H9 (cell line): Measurements from ENCODE around the gene SMARCD3. TPM values are rescaled to one million over a fixed set of nuclear protein-coding genes. Genes with fewer than 3 reads are reported as not detected.
A peak's percentile ranks its signal among the peaks of the same experiment; 100 is the strongest.

ENCODE experiments used
- DNase-seq: peaks from one replicate; pipeline ENCODE4 v3.0.0-alpha.2; 2017
- H2AFZ ChIP-seq: one replicate; pipeline ENCODE4 v1.6.1; 2013; ENCODE audit warnings: mild to moderate bottlenecking, low read length, control low read depth, moderate library complexity
- H2AK5ac ChIP-seq: 2 replicates; pipeline ENCODE4 v1.6.1; 2013; ENCODE audit warnings: low read length, control low read depth, mixed read lengths; ENCODE audit not compliant: insufficient read length
- H2BK120ac ChIP-seq: one replicate; pipeline ENCODE4 v1.6.1; 2013; ENCODE audit warnings: low read depth, mild to moderate bottlenecking, low read length, control low read depth, inconsistent platforms; ENCODE audit not compliant: poor library complexity, severe bottlenecking
- H2BK12ac ChIP-seq: 2 replicates; pipeline ENCODE4 v1.6.1; 2013; ENCODE audit warnings: low read length, control low read depth, mixed read lengths, low read depth; ENCODE audit not compliant: insufficient read length
- H2BK15ac ChIP-seq: 2 replicates; pipeline ENCODE4 v1.6.1; 2013; ENCODE audit warnings: low read depth, low read length, control low read depth
- H2BK20ac ChIP-seq: one replicate; pipeline ENCODE4 v1.6.1; 2013; ENCODE audit warnings: low read depth, mild to moderate bottlenecking, low read length, control low read depth, inconsistent platforms; ENCODE audit not compliant: poor library complexity, severe bottlenecking
- H2BK5ac ChIP-seq: 2 replicates; pipeline ENCODE4 v1.6.1; 2013; ENCODE audit warnings: low read length, control low read depth, mixed read lengths; ENCODE audit not compliant: insufficient read length
- H3K14ac ChIP-seq: 2 replicates; pipeline ENCODE4 v1.6.1; 2013; ENCODE audit warnings: low read length, control low read depth; ENCODE audit not compliant: insufficient read depth
- H3K18ac ChIP-seq: 2 replicates; pipeline ENCODE4 v1.6.1; 2013; ENCODE audit warnings: low read depth, mild to moderate bottlenecking, mixed read lengths, low read length, control low read depth; ENCODE audit not compliant: insufficient read length
- H3K23ac ChIP-seq: 2 replicates; pipeline ENCODE4 v1.6.1; 2013; ENCODE audit warnings: low read length, control low read depth, mixed read lengths, low read depth; ENCODE audit not compliant: insufficient read length
- H3K23me2 ChIP-seq: 2 replicates; pipeline ENCODE4 v1.6.1; 2013; ENCODE audit warnings: low read depth, mild to moderate bottlenecking, mixed read lengths, low read length, control low read depth; ENCODE audit not compliant: insufficient read length, poor library complexity, severe bottlenecking
- H3K27ac ChIP-seq: 2 replicates; pipeline ENCODE4 v1.5.1; 2013; ENCODE audit warnings: low read length, control low read depth, mixed read lengths, low read depth; ENCODE audit not compliant: insufficient read length
- H3K27me3 ChIP-seq: 2 replicates; pipeline ENCODE4 v1.6.1; 2013; ENCODE audit warnings: low read length, control low read depth, inconsistent platforms; ENCODE audit not compliant: insufficient read depth
- H3K4ac ChIP-seq: 2 replicates; pipeline ENCODE4 v1.6.1; 2013; ENCODE audit warnings: low read depth, mild to moderate bottlenecking, control low read depth, inconsistent platforms, low read length, moderate library complexity
- H3K4me1 ChIP-seq: 2 replicates; pipeline ENCODE4 v1.6.1; 2013; ENCODE audit warnings: low read length, control low read depth, inconsistent platforms; ENCODE audit not compliant: insufficient read depth
- H3K4me2 ChIP-seq: 2 replicates; pipeline ENCODE4 v1.6.1; 2013; ENCODE audit warnings: low read length, control low read depth, mixed read lengths; ENCODE audit not compliant: insufficient read length, insufficient read depth
- H3K56ac ChIP-seq: 2 replicates; pipeline ENCODE4 v1.6.1; 2013; ENCODE audit warnings: low read depth, mild to moderate bottlenecking, mixed read lengths, low read length, control low read depth; ENCODE audit not compliant: insufficient read length
- H3K79me1 ChIP-seq: 2 replicates; pipeline ENCODE4 v1.6.1; 2013; ENCODE audit warnings: low read depth, mild to moderate bottlenecking, moderate library complexity, low read length, control low read depth, inconsistent platforms; ENCODE audit not compliant: insufficient read depth, poor library complexity, severe bottlenecking
- H3K79me2 ChIP-seq: 2 replicates; pipeline ENCODE4 v1.6.1; 2013; ENCODE audit warnings: low read length, control low read depth, inconsistent platforms; ENCODE audit not compliant: insufficient read depth
- H3K9ac ChIP-seq: 2 replicates; pipeline ENCODE4 v1.6.1; 2013; ENCODE audit warnings: low read length, control low read depth, mixed read lengths; ENCODE audit not compliant: insufficient read length; ENCODE audit errors: extremely low read depth
- H3K9me3 ChIP-seq: one replicate; pipeline ENCODE4 v1.6.1; 2013; ENCODE audit warnings: low read depth, low read length, inconsistent platforms; ENCODE audit not compliant: control insufficient read depth
- H3T11ph ChIP-seq: one replicate; pipeline ENCODE4 v1.6.1; 2013; ENCODE audit warnings: mild to moderate bottlenecking, low read length, control low read depth, inconsistent platforms
- H4K20me1 ChIP-seq: one replicate; pipeline ENCODE4 v1.6.1; 2013; ENCODE audit not compliant: control insufficient read depth, insufficient read length, insufficient read depth
- H4K5ac ChIP-seq: 2 replicates; pipeline ENCODE4 v1.6.1; 2013; ENCODE audit warnings: low read depth, mild to moderate bottlenecking, mixed read lengths, low read length, control low read depth; ENCODE audit not compliant: insufficient read length
- H4K8ac ChIP-seq: replicated peaks from 2 replicates; pipeline ENCODE4 v1.6.1; 2013; ENCODE audit warnings: low read length, control low read depth, mixed read lengths, low read depth; ENCODE audit not compliant: insufficient read length
- H4K91ac ChIP-seq: 2 replicates; pipeline ENCODE4 v1.6.1; 2013; ENCODE audit warnings: low read depth, mild to moderate bottlenecking, moderate library complexity, mixed read lengths, low read length, control low read depth; ENCODE audit not compliant: insufficient read length
- H3K27ac Mint-ChIP-seq, 3 experiments: 2 replicates in 2 of 3; 3 replicates in 1 of 3; pipeline ENCODE4 v1.8.0; 2020 to 2021; ENCODE audit warnings: mixed read lengths in 3 of 3, mild to moderate bottlenecking in 1 of 3, moderate library complexity in 1 of 3
- H3K27me3 Mint-ChIP-seq: 2 replicates; pipeline ENCODE4 v1.8.0; 2021; ENCODE audit warnings: low read depth, mild to moderate bottlenecking, moderate library complexity, mixed read lengths
- H3K36me3 Mint-ChIP-seq, 3 experiments: 2 replicates in 2 of 3; 3 replicates in 1 of 3; pipeline ENCODE4 v1.8.0; 2020 to 2021; ENCODE audit warnings: low read depth in 3 of 3, mixed read lengths in 3 of 3; ENCODE audit not compliant: insufficient read depth in 1 of 3
- H3K4me1 Mint-ChIP-seq, 2 experiments: 2 replicates each; pipeline ENCODE4 v1.8.0; 2020; ENCODE audit warnings: mixed read lengths in 2 of 2
- H3K4me3 Mint-ChIP-seq, 2 experiments: 2 replicates in 1 of 2; 3 replicates in 1 of 2; pipeline ENCODE4 v1.8.0; 2020 to 2021; ENCODE audit warnings: mild to moderate bottlenecking in 2 of 2, mixed read lengths in 2 of 2, moderate library complexity in 1 of 2
- H3K9me3 Mint-ChIP-seq, 2 experiments: 2 replicates in 1 of 2; 3 replicates in 1 of 2; pipeline ENCODE4 v1.8.0; 2020; ENCODE audit warnings: mild to moderate bottlenecking in 2 of 2, mixed read lengths in 2 of 2, moderate library complexity in 1 of 2
- CTCF ChIP-seq: fragments of 200-600 bp; sonication (generic); conservative IDR thresholded peaks from 3 replicates; pipeline ENCODE4 v1.8.0; 2021; ENCODE audit warnings: antibody characterized with exemption, mild to moderate bottlenecking
- WGBS: extraction: QIAGEN DNeasy Blood & Tissue Kit; methylation state at CpG from one replicate; pipeline ENCODE4 v1.1.7; 2013; ENCODE audit warnings: missing lambda C conversion rate, low lambda C conversion rate, mixed read lengths; ENCODE audit not compliant: insufficient read length; ENCODE audit errors: extremely low coverage; 5-methylcytosine and 5-hydroxymethylcytosine counted together
- total RNA-seq: library from RNA; stranded (reverse); gene quantifications from 2 replicates; pipeline ENCODE4 v1.2.1, GENCODE V29; 2021

Gene SMARCD3
- total RNA-seq, 1 experiment from 2014 or later, result 5.0 TPM

GRCh38 chr7:151232917-151233701 is 15.4 kb downstream of the SMARCD3 start:
- Mint-ChIP-seq H3K4me3 (peak overlapping the region; percentile 97 to 99), H3K4me1 (peaks cover 22 to 23% of the 10 kb centered on the region in 2 experiments), H3K27me3 (no peaks in the 10 kb centered on the region; the same call in 1 of the 2 replicates), H3K36me3 (peaks cover 2 to 21% (median 17%) of the 10 kb centered on the region in 3 experiments; a peak in 6 of 7 replicates), H3K27ac (peak overlapping the region; percentile 16 to 98 (median 98); a peak in 4 of 7 replicates), H3K9me3 (no peaks in the 10 kb centered on the region)
- no peak overlapping the region for H2BK120ac ChIP-seq
- no peak overlapping the region for H4K8ac ChIP-seq
- H3K79me2 ChIP-seq, result peaks cover 6% of the 10 kb centered on the region; the same call in 1 of the 2 replicates
- H3K18ac ChIP-seq, result no peak overlapping the region
- WGBS, result no CpG with 5 or more reads among the region's 36 CpGs
- H3K23ac ChIP-seq, result no peak overlapping the region
- H2AK5ac ChIP-seq, result no peak overlapping the region
- H4K20me1 ChIP-seq, result no peaks in the 10 kb centered on the region
- H3K4me1 ChIP-seq, result no peaks in the 10 kb centered on the region; the same call in 1 of the 2 replicates
- H3K9ac ChIP-seq, result peak overlapping the region; percentile 52
- no peaks in the 10 kb centered on the region for H3K79me1 ChIP-seq
- H2BK5ac ChIP-seq, result no peak overlapping the region
- peak overlapping the region; percentile 93 for H3K4me2 ChIP-seq
- no peaks in the 10 kb centered on the region for H3K27me3 ChIP-seq
- no peak overlapping the region for H3T11ph ChIP-seq
- no peak overlapping the region for H2BK12ac ChIP-seq
- no peak overlapping the region for H3K4ac ChIP-seq
- H2AFZ ChIP-seq, result no peak overlapping the region
- TF ChIP-seq CTCF, result no peak
- peak overlapping the region; percentile 49; the same call in 1 of the 2 replicates for H3K14ac ChIP-seq
- no peak overlapping the region for H2BK20ac ChIP-seq
- no peak overlapping the region for H4K91ac ChIP-seq
- no peak overlapping the region for H3K27ac ChIP-seq
- H3K56ac ChIP-seq, result no peak overlapping the region
- no peak overlapping the region for H4K5ac ChIP-seq
- H3K9me3 ChIP-seq, result no peaks in the 10 kb centered on the region
- DNase-seq, result no peak
- H3K23me2 ChIP-seq, result peaks cover 9% of the 10 kb centered on the region
- no peak overlapping the region for H2BK15ac ChIP-seq
